ENCODE measurements around the gene KRTAP10-10. TPM values are rescaled to one million over a fixed set of nuclear protein-coding genes. Genes with fewer than 3 reads are reported as not detected.

KRTAP10-10 gene
- total and polyA plus RNA-seq, 2 donors (not counting 1 experiment from before 2014, with no cell fraction given) = not detected

- no peak for ATAC-seq (ENCODE audit: low read depth)
- H3K27ac ChIP-seq (ENCODE audit: low read length in 2 of 2) = no peak overlapping the region
- H3K4me3 ChIP-seq (ENCODE audit: control extremely low read depth in 1 of 5, extremely low read depth in 1 of 5, insufficient read depth in 1 of 5, low read depth in 2 of 5, low read length in 4 of 5) = no peak overlapping the region
- H2AFZ ChIP-seq (ENCODE audit: insufficient read depth, low read depth, low read length, poor library complexity, severe bottlenecking) = no peak overlapping the region
- WGBS (ENCODE audit: insufficient coverage) = 79% methylated on average over 14 of the region's 20 CpGs
- Mint-ChIP-seq H3K4me1 (peaks cover 12% of the 10 kb centered on the region), H3K27me3 (peaks cover 4% of the 10 kb centered on the region), H3K27ac (no peak overlapping the region), H3K4me3 (no peak overlapping the region), H3K9me3 (ENCODE audit: insufficient read depth) (peaks cover 13% of the 10 kb centered on the region)
- ChIA-PET POLR2A (no interaction called here), CTCF (no interaction called here)
- no peaks in the 10 kb centered on the region for H4K20me1 ChIP-seq (ENCODE audit: control insufficient read depth, insufficient read depth, low read length, poor library complexity, severe bottlenecking)
- no peaks in the 10 kb centered on the region for H3K79me2 ChIP-seq (ENCODE audit: control insufficient read depth, insufficient read depth, low read length)
- H3K27me3 ChIP-seq (replicated peaks in 1 of 4; ENCODE audit: control extremely low read depth in 1 of 4, control insufficient read depth in 3 of 4, insufficient read depth in 4 of 4, low read length in 3 of 4) = peaks cover 0 to 3% (median 1%) of the 10 kb centered on the region in 4 experiments
- DNase-seq = no peak
- peaks cover 10 to 11% of the 10 kb centered on the region in 2 donors for H3K4me1 ChIP-seq (ENCODE audit: control insufficient read depth in 2 of 2, insufficient read depth in 2 of 2, low read length in 2 of 2)
- H3K9ac ChIP-seq (ENCODE audit: low read length) = no peak overlapping the region
- H3K4me2 ChIP-seq (replicated peaks; ENCODE audit: low read depth, low read length, poor library complexity, severe bottlenecking) = no peak overlapping the region
- TF ChIP-seq EZH2 (IDR thresholded peaks at IDR 0.05; ENCODE audit: borderline replicate concordance, insufficient read depth, low read depth, low read length, poor library complexity, severe bottlenecking) (no peak), CTCF (IDR thresholded peaks at IDR 0.05) (no peak)
- peaks cover 2 to 45% (median 22%) of the 10 kb centered on the region in 3 donors for H3K9me3 ChIP-seq (ENCODE audit: control extremely low read depth in 1 of 3, control insufficient read depth in 2 of 3, insufficient read depth in 1 of 3, low read length in 2 of 3)
- intact Hi-C loops (cut with micrococcal nuclease) = no loop called here
- H3K36me3 ChIP-seq (replicated peaks in 1 of 2; ENCODE audit: control extremely low read depth in 1 of 2, control insufficient read depth in 1 of 2, extremely low read depth in 1 of 2, insufficient read depth in 2 of 2, low read length in 1 of 2) = no peaks in the 10 kb centered on the region
Observed at GRCh38 chr21:44614161-44614631, 23.0 kb upstream of the KRTAP10-10 start.

- ATAC-seq (ENCODE audit: low read depth) (no peak), DNase-seq (no peak)
- Mint-ChIP-seq H3K27me3 (peaks cover 4% of the 10 kb centered on the region), H3K27ac (no peak overlapping the region), H3K4me1 (peaks cover 14% of the 10 kb centered on the region), H3K4me3 (no peak overlapping the region), H3K9me3 (ENCODE audit: insufficient read depth) (peaks cover 12% of the 10 kb centered on the region)
- CTCF ChIA-PET = interaction anchor here (0.6 kb wide), 1 partner anchor 480 kb away, joined by 3 read pairs; no protein-coding TSS in a partner anchor
- H3K9me3 ChIP-seq (ENCODE audit: control extremely low read depth in 1 of 3, control insufficient read depth in 2 of 3, insufficient read depth in 1 of 3, low read length in 2 of 3) = peaks cover 0 to 44% (median 16%) of the 10 kb centered on the region in 3 donors
- POLR2A ChIA-PET = no interaction called here
- no peak overlapping the region for H3K27ac ChIP-seq (ENCODE audit: low read length in 2 of 2)
- no peak overlapping the region for H2AFZ ChIP-seq (ENCODE audit: insufficient read depth, low read depth, low read length, poor library complexity, severe bottlenecking)
- no peak overlapping the region for H3K4me3 ChIP-seq (ENCODE audit: control extremely low read depth in 1 of 5, extremely low read depth in 1 of 5, insufficient read depth in 1 of 5, low read depth in 2 of 5, low read length in 4 of 5)
- TF ChIP-seq EZH2 (IDR thresholded peaks at IDR 0.05; ENCODE audit: borderline replicate concordance, insufficient read depth, low read depth, low read length, poor library complexity, severe bottlenecking) (no peak), CTCF (IDR thresholded peaks at IDR 0.05) (no peak)
- peaks cover 11 to 13% of the 10 kb centered on the region in 2 donors for H3K4me1 ChIP-seq (ENCODE audit: control insufficient read depth in 2 of 2, insufficient read depth in 2 of 2, low read length in 2 of 2)
- 90% methylated on average over 21 of the region's 28 CpGs for WGBS (ENCODE audit: insufficient coverage)
- intact Hi-C loops (cut with micrococcal nuclease) = no loop called here
- no peak overlapping the region for H3K9ac ChIP-seq (ENCODE audit: low read length)
- H3K4me2 ChIP-seq (replicated peaks; ENCODE audit: low read depth, low read length, poor library complexity, severe bottlenecking) = no peak overlapping the region
- H3K36me3 ChIP-seq (replicated peaks in 1 of 2; ENCODE audit: control extremely low read depth in 1 of 2, control insufficient read depth in 1 of 2, extremely low read depth in 1 of 2, insufficient read depth in 2 of 2, low read length in 1 of 2) = no peaks in the 10 kb centered on the region
- peaks cover 0 to 3% (median 1%) of the 10 kb centered on the region in 4 experiments for H3K27me3 ChIP-seq (replicated peaks in 1 of 4; ENCODE audit: control extremely low read depth in 1 of 4, control insufficient read depth in 3 of 4, insufficient read depth in 4 of 4, low read length in 3 of 4)
- H4K20me1 ChIP-seq (ENCODE audit: control insufficient read depth, insufficient read depth, low read length, poor library complexity, severe bottlenecking) = no peaks in the 10 kb centered on the region
- no peaks in the 10 kb centered on the region for H3K79me2 ChIP-seq (ENCODE audit: control insufficient read depth, insufficient read depth, low read length)
Observed at GRCh38 chr21:44614961-44615391, 22.2 kb upstream of the KRTAP10-10 start.

Data from B cell (primary cell).